ENCODE data around the gene PNN. TPM values are rescaled to one million over a fixed set of nuclear protein-coding genes. Genes with fewer than 3 reads are reported as not detected.
A peak's percentile ranks its signal among the peaks of the same experiment; 100 is the strongest.
"Not testable (repeated sequence)": the region's sequence is repeated elsewhere in the genome, so short reads cannot be mapped to it uniquely, and the experiment has no call there.

Gene PNN
- total and polyA plus RNA-seq, 4 donors = 26.8 to 45.1 (median 37.7) TPM

DNA sequence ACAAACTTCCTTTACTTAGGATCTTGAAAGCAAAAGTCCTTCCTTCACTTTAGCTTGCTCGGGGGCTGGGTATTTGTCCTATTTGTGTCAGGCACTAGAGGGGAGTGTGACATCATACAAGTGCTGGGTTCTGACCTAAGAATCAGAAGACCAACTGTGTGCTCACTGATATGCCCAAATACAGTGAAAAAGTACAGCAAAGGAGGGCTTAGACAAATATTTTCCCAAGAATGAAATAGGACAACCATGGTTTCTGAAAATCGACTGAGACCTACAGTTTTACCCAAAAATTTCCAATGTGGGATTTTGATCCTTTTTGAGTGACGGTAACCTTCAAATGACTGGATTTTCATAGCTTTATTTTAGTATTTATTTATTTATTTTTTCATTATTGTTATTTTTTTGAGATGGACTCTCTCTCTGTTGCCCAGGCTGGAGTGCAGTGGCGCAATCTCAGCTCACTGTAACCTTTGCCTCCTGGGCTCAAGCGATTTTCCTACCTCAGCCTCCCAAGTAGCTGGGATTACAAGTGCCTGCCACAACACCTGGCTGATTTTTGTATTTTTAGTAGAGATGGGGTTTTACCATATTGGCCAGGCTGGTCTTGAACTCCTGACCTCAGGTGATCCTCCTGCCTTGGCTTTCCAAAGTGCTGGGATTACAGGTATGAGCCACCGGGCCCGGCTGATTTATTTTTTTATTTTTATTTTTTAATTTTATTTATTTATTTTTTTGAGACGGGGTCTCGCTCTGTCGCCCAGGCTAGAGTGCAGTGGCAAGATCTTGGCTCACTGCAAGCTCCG lies 56.9 kb downstream of the PNN start:
- ATAC-seq (ENCODE audit: insufficient read depth, low FRiP score); H3K27me3 ChIP-seq (ENCODE audit: control insufficient read depth in 3 of 3, insufficient read depth in 3 of 3, low read length in 2 of 3); H3K36me3 ChIP-seq (ENCODE audit: control insufficient read depth in 4 of 4, insufficient read depth in 4 of 4, low read length in 4 of 4); H3K9me3 ChIP-seq (ENCODE audit: control insufficient read depth in 4 of 4, insufficient read depth in 3 of 4, low read length in 3 of 4); H3K4me1 ChIP-seq (ENCODE audit: control insufficient read depth in 5 of 5, insufficient read depth in 5 of 5, low read length in 5 of 5); H3K27ac ChIP-seq (ENCODE audit: low read depth in 1 of 2, low read length in 1 of 2); H3K9ac ChIP-seq (ENCODE audit: insufficient read depth in 1 of 2, low read length in 2 of 2); H3K4me3 ChIP-seq: not testable (repeated sequence)
- 84 to 86% methylated on average over 11 of the region's 11 CpGs for WGBS, 2 donors
- DNase-seq = peak in 2 of 3 donors; percentile 23 to 34
- TF ChIP-seq, protein P1, sequence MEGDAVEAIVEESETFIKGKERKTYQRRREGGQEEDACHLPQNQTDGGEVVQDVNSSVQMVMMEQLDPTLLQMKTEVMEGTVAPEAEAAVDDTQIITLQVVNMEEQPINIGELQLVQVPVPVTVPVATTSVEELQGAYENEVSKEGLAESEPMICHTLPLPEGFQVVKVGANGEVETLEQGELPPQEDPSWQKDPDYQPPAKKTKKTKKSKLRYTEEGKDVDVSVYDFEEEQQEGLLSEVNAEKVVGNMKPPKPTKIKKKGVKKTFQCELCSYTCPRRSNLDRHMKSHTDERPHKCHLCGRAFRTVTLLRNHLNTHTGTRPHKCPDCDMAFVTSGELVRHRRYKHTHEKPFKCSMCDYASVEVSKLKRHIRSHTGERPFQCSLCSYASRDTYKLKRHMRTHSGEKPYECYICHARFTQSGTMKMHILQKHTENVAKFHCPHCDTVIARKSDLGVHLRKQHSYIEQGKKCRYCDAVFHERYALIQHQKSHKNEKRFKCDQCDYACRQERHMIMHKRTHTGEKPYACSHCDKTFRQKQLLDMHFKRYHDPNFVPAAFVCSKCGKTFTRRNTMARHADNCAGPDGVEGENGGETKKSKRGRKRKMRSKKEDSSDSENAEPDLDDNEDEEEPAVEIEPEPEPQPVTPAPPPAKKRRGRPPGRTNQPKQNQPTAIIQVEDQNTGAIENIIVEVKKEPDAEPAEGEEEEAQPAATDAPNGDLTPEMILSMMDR (IDR thresholded peaks at IDR 0.05; ENCODE audit: control extremely low read depth, extremely low read depth) = peak; percentile 10

Other genes starting within 250 kb of the PNN start
- 10 to 100 TPM; 50.6 to 78.9 TPM for gene SEC23A, start 72.0 kb upstream of the PNN start, total RNA-seq
- 10 to 100 TPM; 10.6 to 23.6 TPM for gene SEC23A, start 72.0 kb upstream of the PNN start, polyA plus RNA-seq
- gene GEMIN2, start 60.9 kb upstream of the PNN start, total RNA-seq = 10 to 100 TPM in 1 of 2 donors, 1 to 10 TPM in 1; 7.3 to 19.8 TPM
- 10 to 100 TPM in 1 of 2 donors, 1 to 10 TPM in 1; 9.5 to 10.1 TPM for gene GEMIN2, start 60.9 kb upstream of the PNN start, polyA plus RNA-seq
- 10 to 100 TPM; 21.5 to 38.3 TPM for gene TRAPPC6B, start 4.9 kb upstream of the PNN start, total RNA-seq
- 10 to 100 TPM; 12.2 to 15.3 TPM for gene TRAPPC6B, start 4.9 kb upstream of the PNN start, polyA plus RNA-seq
- 10 to 100 TPM; 27.7 to 28.9 TPM for gene MIA2, start 58.7 kb downstream of the PNN start, total RNA-seq
- gene MIA2, start 58.7 kb downstream of the PNN start, polyA plus RNA-seq = 10 to 100 TPM; 24.9 to 32.2 TPM